GM23338 (cell line): ENCODE data around the gene SSR4.
A peak's percentile ranks its signal among the peaks of the same experiment; 100 is the strongest.

ENCODE experiments used
- CREB1 ChIP-seq: fragments of 250-450 bp; sonication (Bioruptor Pico); IDR thresholded peaks from 2 replicates; pipeline ENCODE4 v1.5.0; 2020; ENCODE audit warnings: low read depth, mild to moderate bottlenecking, moderate library complexity
- POLR2AphosphoS5 ChIP-seq: IDR thresholded peaks from 2 replicates; pipeline ENCODE4 v1.6.1; 2016; ENCODE audit warnings: antibody characterized with exemption, low read depth
- TF ChIP-seq, protein P1 (sequence below), 2 experiments: fragments of 200-600 bp in 1 of 2; sonication (generic) in 1 of 2; conservative IDR thresholded peaks; 2 replicates each; pipeline versions ENCODE4 v1.5.1 to v1.6.1; 2016 to 2017; ENCODE audit warnings: antibody characterized with exemption in 2 of 2, low read depth in 2 of 2, mild to moderate bottlenecking in 2 of 2, moderate library complexity in 1 of 2

DNA sequence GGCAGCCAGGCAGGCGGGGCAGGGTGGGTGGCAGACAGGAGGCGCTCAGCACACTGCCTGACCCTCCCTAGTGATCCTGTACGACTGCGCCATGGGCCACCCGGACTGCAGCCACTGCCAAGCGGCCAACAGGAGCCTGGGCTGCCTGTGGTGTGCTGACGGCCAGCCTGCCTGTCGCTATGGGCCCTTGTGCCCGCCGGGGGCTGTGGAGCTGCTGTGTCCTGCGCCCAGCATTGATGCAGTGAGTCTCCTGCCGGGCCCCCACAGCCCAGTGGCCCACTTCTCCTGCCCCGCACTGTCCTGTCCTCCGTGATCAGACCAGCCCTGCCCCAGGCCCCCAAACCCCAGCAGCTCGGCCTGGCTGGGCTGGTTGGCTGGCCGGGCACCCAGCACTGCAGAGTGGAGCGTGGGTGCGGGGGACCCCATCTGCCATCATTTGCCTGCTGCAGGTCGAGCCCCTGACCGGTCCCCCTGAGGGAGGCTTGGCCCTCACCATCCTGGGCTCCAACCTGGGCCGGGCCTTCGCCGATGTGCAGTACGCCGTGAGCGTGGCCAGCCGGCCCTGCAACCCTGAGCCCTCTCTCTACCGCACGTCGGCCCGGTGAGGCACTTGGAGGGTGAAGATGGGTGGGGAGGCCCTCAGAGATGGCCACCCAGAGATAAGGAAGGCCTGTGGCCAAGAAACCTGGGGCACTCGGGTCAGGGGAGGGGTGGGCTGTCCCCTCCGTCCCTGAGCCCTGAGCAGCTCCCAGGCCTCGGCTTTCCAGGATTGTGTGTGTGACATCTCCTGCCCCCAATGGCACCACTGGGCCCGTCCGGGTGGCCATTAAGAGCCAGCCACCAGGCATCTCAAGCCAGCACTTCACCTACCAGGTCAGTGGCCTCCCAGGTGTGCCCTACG lies 22.8 kb upstream of the SSR4 start:
- TF ChIP-seq, protein P1, sequence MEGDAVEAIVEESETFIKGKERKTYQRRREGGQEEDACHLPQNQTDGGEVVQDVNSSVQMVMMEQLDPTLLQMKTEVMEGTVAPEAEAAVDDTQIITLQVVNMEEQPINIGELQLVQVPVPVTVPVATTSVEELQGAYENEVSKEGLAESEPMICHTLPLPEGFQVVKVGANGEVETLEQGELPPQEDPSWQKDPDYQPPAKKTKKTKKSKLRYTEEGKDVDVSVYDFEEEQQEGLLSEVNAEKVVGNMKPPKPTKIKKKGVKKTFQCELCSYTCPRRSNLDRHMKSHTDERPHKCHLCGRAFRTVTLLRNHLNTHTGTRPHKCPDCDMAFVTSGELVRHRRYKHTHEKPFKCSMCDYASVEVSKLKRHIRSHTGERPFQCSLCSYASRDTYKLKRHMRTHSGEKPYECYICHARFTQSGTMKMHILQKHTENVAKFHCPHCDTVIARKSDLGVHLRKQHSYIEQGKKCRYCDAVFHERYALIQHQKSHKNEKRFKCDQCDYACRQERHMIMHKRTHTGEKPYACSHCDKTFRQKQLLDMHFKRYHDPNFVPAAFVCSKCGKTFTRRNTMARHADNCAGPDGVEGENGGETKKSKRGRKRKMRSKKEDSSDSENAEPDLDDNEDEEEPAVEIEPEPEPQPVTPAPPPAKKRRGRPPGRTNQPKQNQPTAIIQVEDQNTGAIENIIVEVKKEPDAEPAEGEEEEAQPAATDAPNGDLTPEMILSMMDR (conservative IDR thresholded peaks at IDR 0.05; ENCODE audit: low read depth in 2 of 2), result 0 out of 4 replicates have a peak, but pooled peaks of 1 of the 2 experiments have one; percentile 22
- no peak for TF ChIP-seq CREB1 (CRISPR knock-in tag)
- no peak for TF ChIP-seq POLR2AphosphoS5
